Cerebellar nuclear complex (tissue), 1 donor: Measurements from ENCODE around the gene BACE2.
"Not testable (repeated sequence)": the region's sequence is repeated elsewhere in the genome, so short reads cannot be mapped to it uniquely, and the experiment has no call there.

ENCODE experiments used
- DNase-seq, 2 experiments: peaks; one replicate each; lab custom pipeline; 2025; lab: John Stamatoyannopoulos, UW

BACE2 gene

DNA sequence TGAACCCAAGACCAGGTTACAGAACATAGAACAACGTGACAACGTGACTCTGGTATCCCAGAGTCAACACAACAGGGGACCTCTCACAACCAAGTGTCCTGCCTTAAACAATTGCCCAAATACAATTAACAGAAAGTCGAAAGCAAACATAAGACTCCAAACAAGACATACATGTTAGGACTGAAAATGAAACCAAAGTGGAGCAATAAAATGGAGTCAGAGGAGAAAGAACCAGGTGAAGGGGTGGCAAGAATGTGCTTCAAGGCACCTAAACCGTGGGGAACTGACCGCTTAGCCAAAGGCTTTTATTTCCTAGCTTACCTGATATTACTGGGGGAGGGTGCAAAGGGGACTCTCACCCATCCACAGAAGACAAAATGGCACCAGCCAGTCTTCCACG lies 17.8 kb downstream of the BACE2 start:
- DNase-seq = no peak

- no peak for DNase-seq
These were observed 19.0 kb downstream of the BACE2 start for GRCh38 chr21:41186755-41187536.

DNA sequence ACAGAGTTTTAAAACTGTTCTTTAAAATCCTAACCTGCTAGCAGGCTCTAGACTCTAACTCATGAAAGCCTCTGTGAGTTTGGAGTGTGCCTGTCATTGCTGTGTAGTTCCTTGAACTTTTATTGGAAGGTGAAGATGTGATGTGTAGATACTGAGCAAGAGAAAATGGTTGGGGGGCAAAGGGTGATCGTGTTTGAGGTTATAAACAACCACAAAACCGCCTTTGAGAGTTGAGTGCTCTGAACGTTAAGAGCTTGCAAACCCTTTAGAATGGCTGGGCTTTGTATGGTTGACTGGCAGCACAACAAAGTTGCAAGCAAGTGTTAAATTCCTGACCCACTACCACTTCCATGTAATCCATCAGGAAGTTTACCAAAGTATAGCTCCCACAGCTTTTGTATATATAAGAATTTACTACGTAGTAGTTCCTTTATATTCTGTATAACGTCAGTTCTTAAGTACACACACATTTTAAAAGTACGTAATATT lies 19.6 kb downstream of the BACE2 start:
- no peak for DNase-seq

GRCh38 chr21:41188486-41189149 lies 20.7 kb downstream of the BACE2 start:
- DNase-seq = no peak

DNA sequence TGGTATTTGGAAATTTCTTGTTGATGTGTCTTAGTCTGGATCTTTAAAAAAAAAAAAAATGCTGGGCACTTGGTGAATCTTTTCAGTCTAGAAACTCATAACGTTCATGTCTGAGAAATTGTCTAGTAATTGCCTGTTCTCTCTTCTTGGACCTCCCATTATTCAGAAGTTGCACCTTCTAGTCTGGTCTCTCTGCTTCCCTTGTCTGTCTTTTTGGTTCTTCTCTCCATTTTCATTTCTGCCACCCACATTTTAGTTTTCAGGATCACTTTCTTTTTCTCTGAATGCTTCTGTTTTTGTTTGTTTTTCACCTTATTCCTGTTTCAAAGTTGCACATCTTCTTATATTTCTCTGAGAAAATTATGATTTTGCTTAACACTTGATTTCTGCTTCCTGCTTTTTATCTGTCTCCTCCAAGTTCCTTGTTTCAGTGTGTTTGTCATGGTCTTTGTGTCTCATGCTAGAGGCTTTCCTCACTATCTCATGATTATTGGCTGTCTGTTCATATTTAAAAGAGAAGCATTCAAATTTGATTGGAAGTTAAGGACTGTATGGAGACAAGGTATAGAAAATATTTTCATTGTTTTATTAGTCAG lies 21.3 kb downstream of the BACE2 start:
- no peak for DNase-seq

- not testable (repeated sequence) for DNase-seq
These were observed 24.6 kb downstream of the BACE2 start for GRCh38 chr21:41192552-41192951.

DNA sequence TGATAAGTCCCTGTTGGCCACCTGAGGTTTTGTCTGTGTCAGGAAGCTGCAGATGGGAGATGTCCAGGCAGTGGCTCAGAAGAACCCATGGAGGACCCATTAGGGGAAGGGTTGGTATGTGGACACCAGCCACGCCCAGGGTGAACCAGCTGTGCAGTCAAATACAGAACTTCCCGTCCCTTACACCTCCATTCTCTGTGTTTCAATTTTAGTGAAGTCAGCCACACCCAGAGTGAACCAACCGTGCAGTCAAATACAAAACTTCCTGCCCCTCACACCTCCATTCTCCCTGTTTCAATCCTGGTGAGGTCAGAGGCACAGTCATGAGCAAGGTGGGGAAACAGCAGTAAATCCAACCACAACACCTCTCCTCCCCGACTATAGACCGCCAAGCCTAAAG lies 27.4 kb downstream of the BACE2 start:
- DNase-seq = no peak

- DNase-seq = no peak
These were observed 29.0 kb downstream of the BACE2 start for GRCh38 chr21:41196993-41197392.

- DNase-seq = no peak
These were observed 29.6 kb downstream of the BACE2 start for GRCh38 chr21:41197582-41197981.

GRCh38 chr21:41198647-41199046 lies 30.7 kb downstream of the BACE2 start:
- DNase-seq = not testable (repeated sequence)

DNA sequence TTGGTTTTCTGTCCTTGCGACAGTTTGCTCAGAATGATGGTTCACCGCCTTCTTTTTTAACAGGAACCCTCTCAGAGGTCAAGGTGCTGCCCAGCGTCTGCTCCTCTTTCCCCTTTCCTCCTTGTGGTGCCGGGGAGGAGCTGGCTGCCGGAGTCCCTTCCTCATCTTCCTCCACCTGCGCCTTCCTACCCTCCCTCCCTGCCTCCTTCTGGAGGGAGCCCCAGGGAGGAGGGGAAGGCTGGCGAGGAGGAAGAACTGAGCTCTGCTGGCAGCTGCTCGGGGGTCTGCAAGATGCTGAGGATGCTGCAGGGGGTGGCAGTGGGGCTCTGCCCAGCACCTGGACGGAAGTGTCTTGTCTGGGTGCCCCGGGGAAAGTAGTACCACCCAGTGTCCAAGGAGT lies 31.2 kb downstream of the BACE2 start:
- DNase-seq = no peak

GRCh38 chr21:41199588-41199987 lies 31.6 kb downstream of the BACE2 start:
- no peak for DNase-seq

- no peak for DNase-seq
These were observed 33.4 kb downstream of the BACE2 start for GRCh38 chr21:41201385-41201784.

- DNase-seq = no peak
These were observed 36.8 kb downstream of the BACE2 start for GRCh38 chr21:41204736-41205135.

DNA sequence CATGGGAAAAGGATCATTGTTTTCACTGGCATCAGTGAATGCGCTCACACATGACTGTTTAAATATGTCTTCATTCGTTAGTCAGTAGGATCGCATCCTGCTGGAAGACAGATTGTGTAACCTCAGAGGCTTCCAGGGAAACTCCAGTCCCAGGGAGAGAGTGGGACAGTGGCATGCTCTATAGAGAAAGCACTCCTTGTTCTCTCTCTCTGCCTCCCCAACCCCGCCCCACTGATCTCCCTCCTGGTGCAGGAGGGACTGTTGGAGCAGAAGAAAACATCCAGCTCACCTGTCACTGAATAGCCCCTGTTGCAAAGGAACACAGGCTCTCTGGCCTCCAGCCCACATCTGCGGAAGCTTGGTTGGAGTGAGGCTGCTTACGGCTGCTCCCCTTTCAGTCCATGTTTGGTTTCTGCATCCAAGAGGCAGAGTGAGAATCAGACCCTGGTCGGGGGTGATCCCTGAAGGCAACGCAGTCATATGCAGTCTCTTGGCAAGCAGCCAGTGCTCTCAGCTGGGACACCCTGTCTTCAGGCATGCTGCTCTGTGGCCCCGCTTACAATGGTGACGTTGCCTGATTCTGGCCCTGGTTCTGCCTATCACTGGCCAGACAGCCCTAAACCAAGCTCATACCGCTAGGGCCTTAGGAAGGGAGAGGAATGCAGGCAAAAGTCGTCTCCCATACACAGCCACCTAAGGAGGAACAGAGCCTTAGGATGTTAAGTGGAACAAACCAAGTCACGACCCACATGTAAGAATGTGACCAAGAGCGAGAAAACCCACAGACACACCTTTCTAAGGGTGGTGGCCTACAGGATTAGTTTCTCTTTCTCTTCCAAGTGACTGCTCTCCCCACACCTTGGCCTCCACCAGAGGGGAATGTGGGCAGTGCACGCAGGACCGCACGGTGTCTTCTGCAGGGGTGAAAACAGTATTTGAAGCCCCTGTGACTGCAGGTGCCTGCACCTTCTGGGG lies 39.7 kb downstream of the BACE2 start:
- DNase-seq = no peak

- DNase-seq = no peak
These were observed 40.4 kb downstream of the BACE2 start for GRCh38 chr21:41208376-41208763.

GRCh38 chr21:41209016-41209619 lies 41.2 kb downstream of the BACE2 start:
- no peak for DNase-seq

DNA sequence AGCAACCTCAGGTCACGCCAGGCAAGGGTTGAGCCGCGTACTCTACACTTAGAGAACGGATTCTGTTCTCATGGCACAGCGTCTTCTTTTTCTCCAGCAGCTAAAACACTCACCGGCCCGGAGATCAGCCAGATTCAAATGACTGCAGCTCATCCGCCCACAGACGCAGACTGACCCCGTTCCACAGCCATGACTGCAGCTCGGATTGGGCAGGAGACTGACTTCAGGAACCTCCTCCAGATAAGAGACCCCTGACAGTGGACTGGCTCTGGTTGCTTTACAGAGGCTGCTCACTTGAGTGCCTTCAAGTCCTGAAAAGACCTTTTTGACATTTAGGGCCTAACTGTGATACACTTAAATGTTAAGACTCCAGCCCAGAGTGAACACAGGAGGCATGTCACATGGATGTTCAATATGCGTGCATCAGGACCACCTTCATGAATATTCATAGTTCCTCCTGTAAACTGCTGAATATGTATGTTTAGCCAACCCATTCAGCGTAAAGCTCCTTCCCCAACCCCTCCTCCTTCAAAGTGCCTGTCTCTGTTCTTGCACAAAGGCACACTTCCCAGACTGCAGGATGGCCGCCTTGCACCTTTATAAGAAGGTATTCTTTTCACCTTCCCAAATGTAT lies 42.6 kb downstream of the BACE2 start:
- no peak for DNase-seq

DNA sequence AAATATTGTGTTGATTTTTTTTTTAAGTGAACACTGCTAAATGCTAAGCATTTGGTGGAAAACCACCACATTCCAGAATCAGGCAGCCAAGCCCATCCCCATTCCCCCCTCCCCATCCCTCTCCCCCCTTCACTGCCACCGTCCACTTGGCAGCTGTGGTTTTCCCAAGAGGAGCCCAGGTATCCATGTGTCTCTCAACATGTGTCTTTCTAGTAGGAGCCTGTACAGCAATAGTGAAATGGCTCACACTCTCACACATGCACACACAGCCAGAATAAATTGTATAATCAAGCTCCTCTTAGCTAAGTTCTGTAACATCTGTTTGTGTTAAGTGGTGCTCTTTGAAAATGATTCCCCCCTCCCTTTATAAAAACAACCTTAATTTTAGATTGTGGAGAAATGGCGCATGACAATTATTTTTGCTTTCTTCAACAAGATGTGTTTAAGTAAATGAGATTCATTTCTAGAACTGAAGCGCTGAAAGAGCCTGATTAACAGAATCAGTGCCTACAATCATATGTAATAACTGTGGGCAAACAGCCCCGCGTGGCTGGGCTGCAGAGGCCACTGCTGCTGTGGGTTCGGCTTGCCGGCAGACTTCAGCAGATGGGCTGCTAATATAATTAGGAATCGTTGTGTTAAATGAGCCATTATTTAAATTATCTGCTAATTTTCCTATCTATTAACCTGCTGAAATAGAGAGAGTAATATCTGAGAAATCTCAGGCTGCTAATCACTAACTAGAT lies 43.3 kb downstream of the BACE2 start:
- DNase-seq = no peak

DNA sequence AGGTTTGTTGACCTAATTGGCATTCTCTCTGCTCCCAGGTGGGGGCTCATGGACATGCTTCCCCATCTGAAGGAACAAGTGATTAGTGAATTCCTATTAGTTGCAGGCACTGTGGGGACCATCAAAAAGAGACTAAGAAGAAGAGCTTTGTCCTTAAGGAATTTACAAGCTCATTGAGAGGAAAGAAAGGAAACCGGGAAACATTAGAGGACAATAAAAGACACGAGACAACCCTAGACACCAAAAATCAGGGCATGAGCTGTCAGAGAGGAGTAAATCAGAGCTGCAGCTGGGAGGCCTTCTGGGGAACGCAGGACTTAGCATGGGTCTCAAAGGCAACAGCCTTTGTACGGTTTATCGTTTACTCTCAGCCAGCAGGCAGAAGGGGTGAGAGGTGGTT lies 45.1 kb downstream of the BACE2 start:
- no peak for DNase-seq
